Measurements from ENCODE around the gene AMBN.

- TF ChIP-seq USF1 (IDR thresholded peaks at IDR 0.05) (no peak), CEBPB (IDR thresholded peaks at IDR 0.05) (no peak), ZBTB7A (IDR thresholded peaks at IDR 0.05; ENCODE audit: low read depth) (no peak)
These were observed 2.3 kb upstream of the AMBN start for GRCh38 chr4:70589785-70590184.

All from Ishikawa (cell line).